B cell (primary cell): ENCODE measurements around the gene SGPP2. TPM values are rescaled to one million over a fixed set of nuclear protein-coding genes. Genes with fewer than 3 reads are reported as not detected.

Source experiments
- ATAC-seq: fragments of 200-7000 bp; cut with Tn5 transposase; one replicate; pipeline ENCODE4 v1.10.0; 2021; ENCODE audit warnings: low read depth, mild to moderate bottlenecking, moderate number of reproducible peaks, moderate library complexity
- CTCF ChIA-PET: fragments of 350-600 bp; sonication (Branson Sonifier 250); formaldehyde crosslinking; loops from one replicate; lab custom pipeline; 2021; ENCODE audit warnings: antibody characterized with exemption, inconsistent platforms; lab: Charles Lee
- POLR2A ChIA-PET: fragments of 350-600 bp; sonication (Branson Sonifier 250); formaldehyde crosslinking; loops from one replicate; lab custom pipeline; 2021; ENCODE audit warnings: antibody characterized with exemption; lab: Charles Lee
- DNase-seq: peaks from one replicate; pipeline ENCODE4 v3.0.0; 2013
- H2AFZ ChIP-seq: 2 replicates; pipeline ENCODE4 v1.6.1; 2012; ENCODE audit warnings: mild to moderate bottlenecking, low read depth, low read length; ENCODE audit not compliant: insufficient read depth, poor library complexity, severe bottlenecking
- H3K27ac ChIP-seq, 2 donors: 1 replicate in 1 of 2; 2 replicates in 1 of 2; pipeline ENCODE4 v1.5.1; 2012 to 2013; ENCODE audit warnings: low read length in 2 of 2, mild to moderate bottlenecking in 2 of 2, moderate library complexity in 1 of 2
- H3K27me3 ChIP-seq, 4 experiments: fragments of 200-600 bp in 1 of 4; sonication (generic) in 1 of 4; replicated peaks in 1 of 4; 1 replicate in 2 of 4; 2 replicates in 2 of 4; pipeline versions ENCODE4 v1.6.1 to v1.7.0; 2013 to 2016; ENCODE audit warnings: low read length in 3 of 4, mild to moderate bottlenecking in 2 of 4, mixed read lengths in 1 of 4, moderate library complexity in 1 of 4; ENCODE audit not compliant: insufficient read depth in 4 of 4, control insufficient read depth in 3 of 4; ENCODE audit errors: control extremely low read depth in 1 of 4
- H3K36me3 ChIP-seq, 2 experiments: replicated peaks in 1 of 2; 1 replicate in 1 of 2; 2 replicates in 1 of 2; pipeline versions ENCODE4 v1.6.1 to v1.7.1; 2013; ENCODE audit warnings: low read length in 1 of 2; ENCODE audit not compliant: insufficient read depth in 2 of 2, control insufficient read depth in 1 of 2; ENCODE audit errors: control extremely low read depth in 1 of 2, extremely low read depth in 1 of 2
- H3K4me1 ChIP-seq, 2 donors: fragments of 200-600 bp in 1 of 2; sonication (generic) in 1 of 2; 1 replicate in 1 of 2; 2 replicates in 1 of 2; pipeline versions ENCODE4 v1.5.1 to v1.6.1; 2013 to 2017; ENCODE audit warnings: low read length in 2 of 2; ENCODE audit not compliant: control insufficient read depth in 2 of 2, insufficient read depth in 2 of 2
- H3K4me2 ChIP-seq: replicated peaks from 2 replicates; pipeline ENCODE3; 2012; ENCODE audit warnings: mild to moderate bottlenecking, low read depth, low read length; ENCODE audit not compliant: poor library complexity, severe bottlenecking
- H3K4me3 ChIP-seq, 5 experiments: fragments of 200-600 bp in 1 of 5; sonication (generic) in 1 of 5; 1 replicate in 3 of 5; 2 replicates in 2 of 5; pipeline versions ENCODE4 v1.5.1 to v1.7.0; 2011 to 2016; ENCODE audit warnings: low read length in 4 of 5, mild to moderate bottlenecking in 4 of 5, low read depth in 2 of 5, control low read depth in 1 of 5, moderate library complexity in 1 of 5; ENCODE audit not compliant: insufficient read depth in 1 of 5; ENCODE audit errors: control extremely low read depth in 1 of 5, extremely low read depth in 1 of 5
- H3K79me2 ChIP-seq: fragments of 200-600 bp; sonication (generic); one replicate; pipeline ENCODE4 v1.6.0; 2016; ENCODE audit warnings: low read length; ENCODE audit not compliant: control insufficient read depth, insufficient read depth
- H3K9ac ChIP-seq: fragments of 200-600 bp; sonication (generic); 2 replicates; pipeline ENCODE4 v1.6.1; 2017; ENCODE audit warnings: mild to moderate bottlenecking, low read length, moderate library complexity
- H3K9me3 ChIP-seq, 3 donors: one replicate each; pipeline versions ENCODE4 v1.6.1 to v1.7.1; 2013; ENCODE audit warnings: low read length in 2 of 3; ENCODE audit not compliant: control insufficient read depth in 2 of 3, insufficient read depth in 1 of 3; ENCODE audit errors: control extremely low read depth in 1 of 3
- H4K20me1 ChIP-seq: 2 replicates; pipeline ENCODE4 v1.6.0; 2012; ENCODE audit warnings: mild to moderate bottlenecking, low read length; ENCODE audit not compliant: insufficient read depth, control insufficient read depth, poor library complexity, severe bottlenecking
- H3K27ac Mint-ChIP-seq: one replicate; pipeline ENCODE4 v1.8.0; 2021; ENCODE audit warnings: mixed read lengths
- H3K27me3 Mint-ChIP-seq: one replicate; pipeline ENCODE4 v1.8.0; 2021; ENCODE audit warnings: mixed read lengths
- H3K4me1 Mint-ChIP-seq: one replicate; pipeline ENCODE4 v1.8.0; 2021; ENCODE audit warnings: mixed read lengths
- H3K4me3 Mint-ChIP-seq: one replicate; pipeline ENCODE4 v1.8.0; 2021; ENCODE audit warnings: mixed read lengths
- H3K9me3 Mint-ChIP-seq: one replicate; pipeline ENCODE4 v1.8.0; 2022; ENCODE audit warnings: mixed read lengths; ENCODE audit not compliant: insufficient read depth
- EZH2 ChIP-seq: IDR thresholded peaks from 2 replicates; pipeline ENCODE4 v1.6.1; 2012; ENCODE audit warnings: borderline replicate concordance, low read depth, mild to moderate bottlenecking, moderate library complexity, low read length; ENCODE audit not compliant: insufficient read depth, poor library complexity, severe bottlenecking
- WGBS: methylation state at CpG from one replicate; pipeline ENCODE4 v1.1.5; 2013; ENCODE audit warnings: missing lambda C conversion rate; ENCODE audit not compliant: insufficient coverage; 5-methylcytosine and 5-hydroxymethylcytosine counted together
- intact Hi-C: fragments of 100-400 bp; cut with micrococcal nuclease; formaldehyde crosslinking; loops from one replicate; pipeline ENCODE4 v1.10.0; 2022
- polyA plus RNA-seq: library from polyadenylated mRNA; depleted of rRNA; stranded (reverse); fragments of >200 nt; gene quantifications from 2 replicates; pipeline ENCODE4 v1.2.3, GENCODE V29; 2012
- small RNA-seq: library from RNA; depleted of rRNA; stranded (forward); fragments of <200 nt; gene quantifications from one replicate; pipeline ENCODE3, GENCODE V24; 2012; ENCODE audit warnings: low replicate concordance, low read depth; ENCODE audit not compliant: insufficient read length
- total RNA-seq, 2 donors: library from RNA; stranded (reverse); fragments of 120-200 nt in 1 of 2; gene quantifications; 1 replicate in 1 of 2; 2 replicates in 1 of 2; pipeline versions ENCODE4 v1.2.3 to v1.2.4, GENCODE V29; 2013 to 2022
- TF ChIP-seq, protein P1 (sequence below): fragments of 200-600 bp; IDR thresholded peaks from one replicate; pipeline ENCODE4 v1.8.0; 2022; ENCODE audit warnings: antibody characterized with exemption, mild to moderate bottlenecking

The SGPP2 gene
- total and polyA plus RNA-seq, 2 donors (not counting 1 experiment from before 2014, with no cell fraction given) = 1.5 to 7.7 TPM

GRCh38 chr2:222608081-222608480, 183.7 kb downstream of the SGPP2 start:
- Histone ChIP-seq H3K9ac (no peak overlapping the region), H3K9me3 (no peaks in the 10 kb centered on the region), H2AFZ (no peak overlapping the region), H3K4me3 (no peak overlapping the region), H3K79me2 (no peaks in the 10 kb centered on the region), H3K4me2 (no peak overlapping the region), H3K27me3 (no peaks in the 10 kb centered on the region), H3K27ac (no peak overlapping the region), H4K20me1 (no peaks in the 10 kb centered on the region), H3K36me3 (peaks cover 13 to 34% of the 10 kb centered on the region in 2 experiments), H3K4me1 (no peaks in the 10 kb centered on the region)
- DNase-seq (no peak), ATAC-seq (no peak)
- no CpG with 5 or more reads among the region's 4 CpGs for WGBS
- ChIA-PET CTCF (no interaction called here), POLR2A (no interaction called here)
- intact Hi-C loops = no loop called here
- H3K9me3 Mint-ChIP-seq = no peaks in the 10 kb centered on the region
- H3K27me3 Mint-ChIP-seq = no peaks in the 10 kb centered on the region
- TF ChIP-seq, protein P1, sequence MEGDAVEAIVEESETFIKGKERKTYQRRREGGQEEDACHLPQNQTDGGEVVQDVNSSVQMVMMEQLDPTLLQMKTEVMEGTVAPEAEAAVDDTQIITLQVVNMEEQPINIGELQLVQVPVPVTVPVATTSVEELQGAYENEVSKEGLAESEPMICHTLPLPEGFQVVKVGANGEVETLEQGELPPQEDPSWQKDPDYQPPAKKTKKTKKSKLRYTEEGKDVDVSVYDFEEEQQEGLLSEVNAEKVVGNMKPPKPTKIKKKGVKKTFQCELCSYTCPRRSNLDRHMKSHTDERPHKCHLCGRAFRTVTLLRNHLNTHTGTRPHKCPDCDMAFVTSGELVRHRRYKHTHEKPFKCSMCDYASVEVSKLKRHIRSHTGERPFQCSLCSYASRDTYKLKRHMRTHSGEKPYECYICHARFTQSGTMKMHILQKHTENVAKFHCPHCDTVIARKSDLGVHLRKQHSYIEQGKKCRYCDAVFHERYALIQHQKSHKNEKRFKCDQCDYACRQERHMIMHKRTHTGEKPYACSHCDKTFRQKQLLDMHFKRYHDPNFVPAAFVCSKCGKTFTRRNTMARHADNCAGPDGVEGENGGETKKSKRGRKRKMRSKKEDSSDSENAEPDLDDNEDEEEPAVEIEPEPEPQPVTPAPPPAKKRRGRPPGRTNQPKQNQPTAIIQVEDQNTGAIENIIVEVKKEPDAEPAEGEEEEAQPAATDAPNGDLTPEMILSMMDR = no peak
- no peak for TF ChIP-seq EZH2
- no peak overlapping the region for H3K27ac Mint-ChIP-seq
- H3K4me1 Mint-ChIP-seq = no peaks in the 10 kb centered on the region
- no peak overlapping the region for H3K4me3 Mint-ChIP-seq

GRCh38 chr2:222609381-222609780, 185.0 kb downstream of the SGPP2 start:
- Mint-ChIP-seq H3K4me3 (no peak overlapping the region), H3K4me1 (no peaks in the 10 kb centered on the region), H3K27me3 (no peaks in the 10 kb centered on the region), H3K27ac (no peak overlapping the region), H3K9me3 (no peaks in the 10 kb centered on the region)
- Histone ChIP-seq H3K4me1 (no peaks in the 10 kb centered on the region), H3K27me3 (no peaks in the 10 kb centered on the region), H3K4me3 (no peak overlapping the region), H3K79me2 (no peaks in the 10 kb centered on the region), H3K9ac (no peak overlapping the region), H3K4me2 (no peak overlapping the region), H2AFZ (no peak overlapping the region), H3K36me3 (peaks cover 17 to 42% of the 10 kb centered on the region in 2 experiments), H4K20me1 (no peaks in the 10 kb centered on the region), H3K9me3 (no peaks in the 10 kb centered on the region), H3K27ac (no peak overlapping the region)
- no peak for ATAC-seq
- intact Hi-C loops = no loop called here
- CTCF ChIA-PET = no interaction called here
- POLR2A ChIA-PET = no interaction called here
- no peak for DNase-seq
- 90% methylated on average over 1 of the region's 3 CpGs for WGBS
- TF ChIP-seq EZH2 = no peak
- TF ChIP-seq, protein P1 = no peak

Small RNA genes within 50 kb of the gene (small RNA-seq; reads per million reads assigned to genes)
- not detected for gene RF00019
- gene RNU6-619P = not detected

Other genes starting within 250 kb of the SGPP2 start
- gene PAX3, start 125.5 kb upstream of the SGPP2 start, total RNA-seq = not detected in 2 replicates
- not detected in 2 replicates for gene PAX3, start 125.5 kb upstream of the SGPP2 start, polyA plus RNA-seq
- 9.9 and 10.2 TPM in 2 replicates for gene FARSB, start 231.5 kb downstream of the SGPP2 start, total RNA-seq
- gene FARSB, start 231.5 kb downstream of the SGPP2 start, polyA plus RNA-seq = 7.9 and 9.2 TPM in 2 replicates
- not detected in 2 replicates for gene MOGAT1, start 247.1 kb downstream of the SGPP2 start, total RNA-seq
- gene MOGAT1, start 247.1 kb downstream of the SGPP2 start, polyA plus RNA-seq = not detected in 2 replicates